ENCODE results near the gene PARL. TPM values are rescaled to one million over a fixed set of nuclear protein-coding genes. Genes with fewer than 3 reads are reported as not detected.

Gene PARL
- total and polyA plus RNA-seq, 2 donors (not counting 1 experiment from before 2014, with no cell fraction given) = 23.5 to 46.7 TPM

DNA sequence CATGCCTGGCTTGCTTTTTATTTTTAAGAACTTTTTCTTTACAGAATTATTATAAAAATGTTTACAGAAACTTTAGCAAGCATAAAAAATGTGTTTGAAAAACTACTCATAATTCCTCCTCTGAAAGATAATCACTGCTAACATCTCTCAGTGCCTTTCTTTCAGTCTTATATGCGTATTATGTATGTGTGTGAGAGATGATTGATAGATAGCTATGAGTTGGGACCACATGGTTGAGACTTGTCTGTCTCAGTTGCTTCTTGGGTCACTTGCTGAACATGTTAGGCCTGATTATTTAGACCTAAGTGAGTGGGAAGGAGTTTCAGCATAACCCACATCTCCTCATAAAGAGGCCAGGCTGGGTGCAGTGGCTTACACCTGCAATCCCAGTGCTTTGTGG, 70.4 kb downstream of the PARL start:
- no peak overlapping the region for H3K27ac Mint-ChIP-seq
- H3K27ac ChIP-seq (ENCODE audit: low read length in 2 of 2) = no peak overlapping the region
- CTCF ChIA-PET = no interaction called here

GRCh38 chr3:183812761-183813445, 71.8 kb downstream of the PARL start:
- H3K36me3 ChIP-seq (replicated peaks in 1 of 2; ENCODE audit: control extremely low read depth in 1 of 2, control insufficient read depth in 1 of 2, extremely low read depth in 1 of 2, insufficient read depth in 2 of 2, low read length in 1 of 2) = peaks cover 4 to 33% of the 10 kb centered on the region in 2 experiments
- H3K4me2 ChIP-seq (replicated peaks; ENCODE audit: low read depth, low read length, poor library complexity, severe bottlenecking) = no peak overlapping the region
- no peak overlapping the region for H2AFZ ChIP-seq (ENCODE audit: insufficient read depth, low read depth, low read length, poor library complexity, severe bottlenecking)
- H3K9me3 Mint-ChIP-seq (ENCODE audit: insufficient read depth) = no peaks in the 10 kb centered on the region
- 98% methylated on average over 6 of the region's 8 CpGs for WGBS (ENCODE audit: insufficient coverage)
- H3K27me3 Mint-ChIP-seq = no peaks in the 10 kb centered on the region
- no peaks in the 10 kb centered on the region for H4K20me1 ChIP-seq (ENCODE audit: control insufficient read depth, insufficient read depth, low read length, poor library complexity, severe bottlenecking)
- ATAC-seq (ENCODE audit: low read depth) = no peak
- DNase-seq = no peak
- no peaks in the 10 kb centered on the region for H3K4me1 ChIP-seq (ENCODE audit: control insufficient read depth in 2 of 2, insufficient read depth in 2 of 2, low read length in 2 of 2)
- H3K27ac Mint-ChIP-seq = no peak overlapping the region
- no peak overlapping the region for H3K4me3 ChIP-seq (ENCODE audit: control extremely low read depth in 1 of 5, extremely low read depth in 1 of 5, insufficient read depth in 1 of 5, low read depth in 2 of 5, low read length in 4 of 5)
- CTCF ChIA-PET = no interaction called here
- no peak for TF ChIP-seq EZH2 (IDR thresholded peaks at IDR 0.05; ENCODE audit: borderline replicate concordance, insufficient read depth, low read depth, low read length, poor library complexity, severe bottlenecking)
- TF ChIP-seq, protein P1, sequence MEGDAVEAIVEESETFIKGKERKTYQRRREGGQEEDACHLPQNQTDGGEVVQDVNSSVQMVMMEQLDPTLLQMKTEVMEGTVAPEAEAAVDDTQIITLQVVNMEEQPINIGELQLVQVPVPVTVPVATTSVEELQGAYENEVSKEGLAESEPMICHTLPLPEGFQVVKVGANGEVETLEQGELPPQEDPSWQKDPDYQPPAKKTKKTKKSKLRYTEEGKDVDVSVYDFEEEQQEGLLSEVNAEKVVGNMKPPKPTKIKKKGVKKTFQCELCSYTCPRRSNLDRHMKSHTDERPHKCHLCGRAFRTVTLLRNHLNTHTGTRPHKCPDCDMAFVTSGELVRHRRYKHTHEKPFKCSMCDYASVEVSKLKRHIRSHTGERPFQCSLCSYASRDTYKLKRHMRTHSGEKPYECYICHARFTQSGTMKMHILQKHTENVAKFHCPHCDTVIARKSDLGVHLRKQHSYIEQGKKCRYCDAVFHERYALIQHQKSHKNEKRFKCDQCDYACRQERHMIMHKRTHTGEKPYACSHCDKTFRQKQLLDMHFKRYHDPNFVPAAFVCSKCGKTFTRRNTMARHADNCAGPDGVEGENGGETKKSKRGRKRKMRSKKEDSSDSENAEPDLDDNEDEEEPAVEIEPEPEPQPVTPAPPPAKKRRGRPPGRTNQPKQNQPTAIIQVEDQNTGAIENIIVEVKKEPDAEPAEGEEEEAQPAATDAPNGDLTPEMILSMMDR (IDR thresholded peaks at IDR 0.05) = no peak
- H3K27ac ChIP-seq (ENCODE audit: low read length in 2 of 2) = no peak overlapping the region
- H3K9ac ChIP-seq (ENCODE audit: low read length) = no peak overlapping the region
- H3K4me1 Mint-ChIP-seq = no peaks in the 10 kb centered on the region
- H3K4me3 Mint-ChIP-seq = no peak overlapping the region
- intact Hi-C loops (cut with micrococcal nuclease) = no loop called here
- H3K9me3 ChIP-seq (ENCODE audit: control extremely low read depth in 1 of 3, control insufficient read depth in 2 of 3, insufficient read depth in 1 of 3, low read length in 2 of 3) = no peaks in the 10 kb centered on the region
- no peaks in the 10 kb centered on the region for H3K27me3 ChIP-seq (replicated peaks in 1 of 4; ENCODE audit: control extremely low read depth in 1 of 4, control insufficient read depth in 3 of 4, insufficient read depth in 4 of 4, low read length in 3 of 4)
- POLR2A ChIA-PET = no interaction called here
- H3K79me2 ChIP-seq (ENCODE audit: control insufficient read depth, insufficient read depth, low read length) = no peaks in the 10 kb centered on the region

More for the DNA sequence above, 70.4 kb downstream of the PARL start:
- H4K20me1 ChIP-seq (ENCODE audit: control insufficient read depth, insufficient read depth, low read length, poor library complexity, severe bottlenecking) = no peaks in the 10 kb centered on the region
- POLR2A ChIA-PET = no interaction called here
- DNase-seq (no peak), ATAC-seq (ENCODE audit: low read depth) (no peak)
- Mint-ChIP-seq H3K9me3 (ENCODE audit: insufficient read depth) (no peaks in the 10 kb centered on the region), H3K4me1 (no peaks in the 10 kb centered on the region), H3K4me3 (no peak overlapping the region), H3K27me3 (no peaks in the 10 kb centered on the region)
- H3K79me2 ChIP-seq (ENCODE audit: control insufficient read depth, insufficient read depth, low read length) = no peaks in the 10 kb centered on the region
- no peak overlapping the region for H3K4me3 ChIP-seq (ENCODE audit: control extremely low read depth in 1 of 5, extremely low read depth in 1 of 5, insufficient read depth in 1 of 5, low read depth in 2 of 5, low read length in 4 of 5)
- no peaks in the 10 kb centered on the region for H3K9me3 ChIP-seq (ENCODE audit: control extremely low read depth in 1 of 3, control insufficient read depth in 2 of 3, insufficient read depth in 1 of 3, low read length in 2 of 3)
- intact Hi-C loops (cut with micrococcal nuclease) = no loop called here
- peaks cover 0 to 23% of the 10 kb centered on the region in 2 experiments for H3K36me3 ChIP-seq (replicated peaks in 1 of 2; ENCODE audit: control extremely low read depth in 1 of 2, control insufficient read depth in 1 of 2, extremely low read depth in 1 of 2, insufficient read depth in 2 of 2, low read length in 1 of 2)
- no peak overlapping the region for H3K9ac ChIP-seq (ENCODE audit: low read length)
- no peaks in the 10 kb centered on the region for H3K27me3 ChIP-seq (replicated peaks in 1 of 4; ENCODE audit: control extremely low read depth in 1 of 4, control insufficient read depth in 3 of 4, insufficient read depth in 4 of 4, low read length in 3 of 4)
- no peaks in the 10 kb centered on the region for H3K4me1 ChIP-seq (ENCODE audit: control insufficient read depth in 2 of 2, insufficient read depth in 2 of 2, low read length in 2 of 2)
- TF ChIP-seq, protein P1 (IDR thresholded peaks at IDR 0.05) = no peak
- no peak for TF ChIP-seq EZH2 (IDR thresholded peaks at IDR 0.05; ENCODE audit: borderline replicate concordance, insufficient read depth, low read depth, low read length, poor library complexity, severe bottlenecking)
- H3K4me2 ChIP-seq (replicated peaks; ENCODE audit: low read depth, low read length, poor library complexity, severe bottlenecking) = no peak overlapping the region
- WGBS (ENCODE audit: insufficient coverage) = no CpG with 5 or more reads among the region's 1 CpG
- H2AFZ ChIP-seq (ENCODE audit: insufficient read depth, low read depth, low read length, poor library complexity, severe bottlenecking) = no peak overlapping the region
